GM15510 (cell line): Measurements from ENCODE around the gene CWC25.

Experiments used
- POLR2A ChIP-seq: IDR thresholded peaks from 3 replicates; pipeline ENCODE4 v1.6.1; 2011; ENCODE audit warnings: borderline replicate concordance; ENCODE audit not compliant: insufficient read length; ENCODE audit errors: extremely low read depth

The CWC25 gene

DNA sequence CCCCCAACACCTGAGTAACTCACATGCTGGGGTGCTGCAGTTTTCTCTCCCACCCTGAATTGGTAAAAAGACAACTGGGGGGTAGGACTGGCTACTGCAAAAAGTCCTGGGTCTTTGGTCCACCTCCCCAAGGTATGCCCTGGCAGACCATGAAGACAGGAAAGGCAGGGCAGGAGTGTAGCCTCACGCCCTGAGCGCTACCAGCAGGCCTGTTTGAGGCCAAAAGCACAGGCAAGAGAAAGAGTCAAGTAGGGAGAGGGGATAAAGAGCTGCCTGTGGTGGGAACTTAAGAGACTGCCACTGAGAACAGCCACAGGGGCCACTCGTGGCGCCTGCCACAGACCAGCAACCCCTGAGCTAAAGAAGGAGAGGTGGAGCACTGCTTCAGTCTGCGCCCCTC, 58.8 kb downstream of the CWC25 start:
- no peak for TF ChIP-seq POLR2A

DNA sequence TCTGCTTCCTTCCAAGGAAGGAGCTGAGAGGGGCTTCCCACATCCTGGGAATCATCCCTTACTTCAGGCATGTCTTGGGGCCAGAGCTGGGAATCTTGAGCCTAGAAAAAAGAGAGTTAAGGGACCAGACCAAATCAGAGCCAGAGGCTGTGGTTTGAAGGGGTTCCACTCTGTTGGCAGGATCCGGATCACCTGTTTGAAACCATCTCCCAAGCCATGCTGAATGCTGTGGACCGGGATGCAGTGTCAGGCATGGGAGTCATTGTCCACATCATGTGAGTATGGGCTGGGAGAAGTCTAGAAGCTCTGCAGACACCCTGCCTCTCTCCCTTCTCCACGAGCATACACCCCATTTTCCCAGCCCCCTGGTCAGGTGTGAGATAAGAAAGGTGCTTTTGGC, 62.9 kb downstream of the CWC25 start:
- no peak for TF ChIP-seq POLR2A

DNA sequence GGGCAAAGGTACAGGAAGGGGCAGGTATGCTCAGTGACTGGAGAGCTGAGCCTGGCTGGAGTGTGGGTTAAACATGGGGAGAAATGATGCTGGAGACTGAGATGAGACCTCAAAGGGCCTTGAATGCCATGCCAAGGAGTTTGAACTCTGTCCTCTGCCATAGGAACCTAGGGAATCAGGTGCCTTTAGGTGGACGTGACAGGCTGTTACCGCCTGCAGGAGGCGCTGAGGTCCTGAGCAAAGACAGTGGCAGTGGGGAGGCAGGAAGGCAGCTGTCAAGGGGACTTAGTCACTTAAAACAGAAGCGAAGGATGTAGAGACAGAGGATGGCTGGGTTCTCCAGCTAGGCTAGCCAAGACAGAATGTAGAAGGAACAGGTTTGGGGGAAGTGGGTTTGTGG, 63.5 kb downstream of the CWC25 start:
- TF ChIP-seq POLR2A, result no peak

DNA sequence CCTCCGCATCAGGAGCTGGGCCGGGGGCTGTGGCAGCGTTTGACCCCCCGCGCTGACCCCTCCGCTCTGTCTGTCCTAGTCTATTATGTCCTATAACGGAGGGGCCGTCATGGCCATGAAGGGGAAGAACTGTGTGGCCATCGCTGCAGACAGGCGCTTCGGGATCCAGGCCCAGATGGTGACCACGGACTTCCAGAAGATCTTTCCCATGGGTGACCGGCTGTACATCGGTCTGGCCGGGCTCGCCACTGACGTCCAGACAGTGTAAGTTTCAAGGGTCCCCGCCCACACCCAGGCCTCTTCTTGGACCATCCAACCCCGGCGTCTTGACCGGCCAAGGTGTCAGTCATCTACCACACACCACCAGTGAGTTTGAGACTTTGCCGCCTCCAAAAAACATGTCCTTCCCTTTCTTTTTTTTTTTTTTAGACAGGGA, 72.0 kb downstream of the CWC25 start:
- no peak for TF ChIP-seq POLR2A

DNA sequence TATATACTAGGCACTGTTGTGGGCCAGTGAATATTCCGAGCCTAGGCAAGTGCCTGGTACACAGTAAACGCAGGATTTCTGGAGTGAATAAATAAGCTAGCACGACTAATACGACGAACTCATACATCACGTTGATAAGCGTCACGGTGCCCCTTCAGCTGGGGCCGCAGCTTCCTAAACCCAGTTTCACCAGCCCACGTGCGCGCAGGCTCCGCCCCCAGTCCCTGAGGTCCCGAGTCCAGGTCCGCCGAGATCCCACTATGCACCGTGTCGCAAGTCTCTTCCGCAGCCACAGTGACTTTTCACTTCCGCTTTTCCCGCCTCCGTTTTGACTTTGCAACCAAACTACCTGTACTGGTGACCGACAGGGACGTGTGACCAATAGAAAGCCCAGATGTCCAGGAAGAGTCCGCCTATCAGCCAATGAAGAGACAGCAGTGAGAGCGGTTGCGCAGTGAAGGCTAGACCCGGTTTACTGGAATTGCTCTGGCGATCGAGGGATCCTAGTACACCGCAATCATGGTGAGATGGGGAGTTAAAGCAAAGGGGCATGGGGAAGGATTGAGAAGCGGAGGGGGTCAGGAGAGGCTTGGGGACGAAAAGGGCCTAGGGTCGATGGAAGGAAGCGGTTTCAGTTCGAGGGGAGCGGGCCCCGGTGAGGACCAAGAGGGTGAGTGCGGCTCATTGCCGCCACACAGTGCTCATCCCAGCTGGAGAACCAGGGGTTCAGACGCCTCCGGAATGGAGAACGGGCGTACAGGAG, 72.6 kb downstream of the CWC25 start, which contains the start of gene PSMB3:
PSMB3 (plus strand) TSS at position 434 of the 763 bp plus-strand sequence; CDS start at position 520, 86 bp downstream.
- peak; percentile 67 for TF ChIP-seq POLR2A

DNA sequence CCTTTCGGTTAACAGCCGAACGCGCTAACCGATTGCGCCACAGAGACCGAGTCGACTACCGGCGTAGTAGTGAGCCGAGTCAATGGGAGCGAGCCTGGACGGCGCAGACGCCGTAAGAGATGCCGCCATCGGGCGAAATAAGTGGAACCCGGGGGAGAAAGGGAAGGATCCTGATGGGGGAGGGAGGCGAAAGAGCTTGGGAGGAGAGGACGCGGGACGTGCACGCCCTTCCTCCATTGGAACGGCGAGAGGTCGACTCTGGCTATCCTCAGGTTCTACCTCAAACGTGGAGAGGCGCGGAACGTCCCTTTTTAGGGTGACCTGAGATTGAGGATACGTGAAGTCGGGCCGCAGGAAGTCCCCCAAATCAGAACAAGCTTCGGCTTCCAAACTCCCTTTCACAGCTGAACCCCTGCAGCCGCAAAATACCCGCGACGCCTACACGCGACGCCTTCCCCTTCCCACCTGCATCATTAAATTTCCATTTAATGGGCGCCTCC, 73.3 kb downstream of the CWC25 start:
- TF ChIP-seq POLR2A, result no peak

DNA sequence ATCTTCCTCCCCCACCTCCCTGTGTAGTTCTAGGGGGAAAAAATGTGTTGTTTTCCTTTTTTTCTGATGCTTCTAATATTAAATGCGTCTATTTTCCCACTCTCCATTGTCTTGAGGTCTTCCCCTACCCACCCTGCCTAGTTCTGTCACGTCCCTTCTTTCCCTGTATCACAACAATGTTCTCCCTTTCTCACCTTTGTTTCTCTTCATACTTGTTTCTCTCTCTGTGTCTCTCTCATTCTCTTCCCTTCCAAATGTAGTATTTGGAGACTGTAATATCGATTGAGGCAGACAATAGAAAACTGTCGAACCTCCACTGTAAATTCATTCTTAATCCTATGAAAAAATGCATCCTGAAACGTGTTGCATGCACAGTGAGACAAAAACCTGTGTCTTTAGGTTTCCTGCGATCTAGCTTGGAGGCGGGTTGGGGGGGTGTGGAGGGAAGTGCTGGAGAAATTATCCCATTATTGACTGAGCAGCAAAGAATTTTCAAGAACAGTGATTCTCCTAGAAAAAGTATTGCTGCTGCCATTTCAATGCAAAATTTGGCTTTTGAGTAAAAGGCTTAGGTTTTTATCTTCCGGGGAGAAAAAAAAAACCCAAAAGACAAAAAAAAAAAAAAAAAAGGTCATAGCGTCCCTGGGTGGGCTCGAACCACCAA, 73.8 kb downstream of the CWC25 start:
- TF ChIP-seq POLR2A, result no peak
